H1 (cell line): Measurements from ENCODE around the gene CDC42BPB.

ENCODE experiments used
- ASH2L ChIP-seq: fragments of 200-600, 300-600 bp; sonication (generic); IDR thresholded peaks from one replicate; pipeline ENCODE4 v1.7.1; 2017; ENCODE audit warnings: low read length
- JUN ChIP-seq: IDR thresholded peaks from 2 replicates; pipeline ENCODE4 v1.6.1; 2011; ENCODE audit warnings: low read depth, mild to moderate bottlenecking, improper control_type of control experiment, low read length
- POLR2A ChIP-seq, 2 experiments: IDR thresholded peaks; 1 replicate in 1 of 2; 2 replicates in 1 of 2; pipeline ENCODE4 v1.6.1; 2011; ENCODE audit warnings: low read depth in 2 of 2, low read length in 2 of 2, mild to moderate bottlenecking in 2 of 2; ENCODE audit errors: control extremely low read depth in 1 of 2
- POLR2AphosphoS5 ChIP-seq: IDR thresholded peaks from 2 replicates; pipeline ENCODE4 v1.6.1; 2011; ENCODE audit warnings: low read depth, low read length
- POU5F1 ChIP-seq: IDR thresholded peaks from 2 replicates; pipeline ENCODE4 v1.6.1; 2011; ENCODE audit warnings: low read depth, mild to moderate bottlenecking, low read length, moderate library complexity
- RNF2 ChIP-seq: fragments of 200-900, 300-1000 bp; sonication (generic); IDR thresholded peaks from 2 replicates; pipeline ENCODE4 v1.7.1; 2016; ENCODE audit warnings: borderline replicate concordance, low read depth, mild to moderate bottlenecking, antibody characterized with exemption, low read length; ENCODE audit not compliant: poor library complexity, severe bottlenecking; ENCODE audit errors: missing control alignments
- SP2 ChIP-seq: IDR thresholded peaks from 2 replicates; pipeline ENCODE4 v1.6.1; 2012; ENCODE audit warnings: mild to moderate bottlenecking, low read length, inconsistent platforms
- TAF1 ChIP-seq: IDR thresholded peaks from 2 replicates; pipeline ENCODE4 v1.6.1; 2011; ENCODE audit warnings: mild to moderate bottlenecking, low read depth, low read length
- TCF12 ChIP-seq: IDR thresholded peaks from 2 replicates; pipeline ENCODE4 v1.6.1; 2011; ENCODE audit warnings: low read depth, mild to moderate bottlenecking, low read length
- YY1 ChIP-seq: IDR thresholded peaks from 2 replicates; pipeline ENCODE4 v1.6.1; 2011; ENCODE audit warnings: low read depth, mild to moderate bottlenecking, low read length
- TF ChIP-seq, protein P1 (sequence below): IDR thresholded peaks from 2 replicates; pipeline ENCODE4 v1.6.1; 2011; ENCODE audit warnings: low read length, improper control_type of control experiment
- TF ChIP-seq, protein P2 (sequence below), 3 experiments: IDR thresholded peaks; 1 replicate in 2 of 3; 2 replicates in 1 of 3; pipeline versions ENCODE4 v1.5.1 to v1.6.1; 2011; ENCODE audit warnings: low read length in 3 of 3, mild to moderate bottlenecking in 3 of 3, inconsistent platforms in 2 of 3, low read depth in 1 of 3, moderate library complexity in 1 of 3; ENCODE audit not compliant: insufficient read depth in 1 of 3; ENCODE audit errors: control extremely low read depth in 1 of 3

DNA sequence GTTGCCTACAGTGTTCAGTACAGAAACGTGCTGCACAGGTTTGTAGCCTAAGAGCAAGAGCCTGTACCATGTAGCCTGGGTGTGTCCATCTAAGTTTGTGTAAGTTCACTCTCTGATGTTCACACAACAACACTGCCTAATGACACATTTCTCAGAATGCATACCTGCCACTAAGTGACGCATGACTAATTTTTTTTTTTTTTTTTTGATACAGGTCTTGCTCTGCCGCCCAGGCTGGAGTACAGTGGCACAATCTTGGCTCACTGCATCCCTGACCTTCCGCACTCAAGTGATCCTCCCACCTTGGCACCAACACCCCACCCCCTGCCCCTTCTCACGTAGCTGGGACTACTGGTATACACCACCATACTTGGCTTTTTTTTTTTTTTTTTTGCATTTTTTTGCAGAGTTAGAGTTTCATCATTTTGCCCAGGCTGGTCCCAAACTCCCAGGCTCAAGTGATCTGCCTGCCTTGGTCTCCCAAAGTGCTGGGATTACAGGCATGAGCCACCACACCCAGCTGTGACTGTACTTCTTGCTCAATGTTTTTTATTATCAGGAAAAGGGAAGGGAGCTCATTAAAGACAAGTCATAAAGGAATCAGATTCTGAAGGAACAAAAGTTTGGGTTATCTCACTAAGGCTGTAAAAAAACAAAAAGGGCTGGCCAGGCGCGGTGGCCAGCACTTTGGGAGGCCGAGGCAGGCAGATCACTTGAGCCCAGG, 10.0 kb upstream of the CDC42BPB start:
- TF ChIP-seq POLR2A (IDR thresholded peaks at IDR 0.05; ENCODE audit: control extremely low read depth in 1 of 2, low read depth in 2 of 2, low read length in 2 of 2) (no peak), TCF12 (no peak), ASH2L (no peak), YY1 (no peak), JUN (no peak), TAF1 (no peak), POLR2AphosphoS5 (no peak), SP2 (no peak), RNF2 (no peak), POU5F1 (no peak)
- TF ChIP-seq, protein P1, sequence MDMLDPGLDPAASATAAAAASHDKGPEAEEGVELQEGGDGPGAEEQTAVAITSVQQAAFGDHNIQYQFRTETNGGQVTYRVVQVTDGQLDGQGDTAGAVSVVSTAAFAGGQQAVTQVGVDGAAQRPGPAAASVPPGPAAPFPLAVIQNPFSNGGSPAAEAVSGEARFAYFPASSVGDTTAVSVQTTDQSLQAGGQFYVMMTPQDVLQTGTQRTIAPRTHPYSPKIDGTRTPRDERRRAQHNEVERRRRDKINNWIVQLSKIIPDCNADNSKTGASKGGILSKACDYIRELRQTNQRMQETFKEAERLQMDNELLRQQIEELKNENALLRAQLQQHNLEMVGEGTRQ, result no peak
- TF ChIP-seq, protein P2, sequence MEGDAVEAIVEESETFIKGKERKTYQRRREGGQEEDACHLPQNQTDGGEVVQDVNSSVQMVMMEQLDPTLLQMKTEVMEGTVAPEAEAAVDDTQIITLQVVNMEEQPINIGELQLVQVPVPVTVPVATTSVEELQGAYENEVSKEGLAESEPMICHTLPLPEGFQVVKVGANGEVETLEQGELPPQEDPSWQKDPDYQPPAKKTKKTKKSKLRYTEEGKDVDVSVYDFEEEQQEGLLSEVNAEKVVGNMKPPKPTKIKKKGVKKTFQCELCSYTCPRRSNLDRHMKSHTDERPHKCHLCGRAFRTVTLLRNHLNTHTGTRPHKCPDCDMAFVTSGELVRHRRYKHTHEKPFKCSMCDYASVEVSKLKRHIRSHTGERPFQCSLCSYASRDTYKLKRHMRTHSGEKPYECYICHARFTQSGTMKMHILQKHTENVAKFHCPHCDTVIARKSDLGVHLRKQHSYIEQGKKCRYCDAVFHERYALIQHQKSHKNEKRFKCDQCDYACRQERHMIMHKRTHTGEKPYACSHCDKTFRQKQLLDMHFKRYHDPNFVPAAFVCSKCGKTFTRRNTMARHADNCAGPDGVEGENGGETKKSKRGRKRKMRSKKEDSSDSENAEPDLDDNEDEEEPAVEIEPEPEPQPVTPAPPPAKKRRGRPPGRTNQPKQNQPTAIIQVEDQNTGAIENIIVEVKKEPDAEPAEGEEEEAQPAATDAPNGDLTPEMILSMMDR (IDR thresholded peaks at IDR 0.05; ENCODE audit: control extremely low read depth in 1 of 3, insufficient read depth in 1 of 3, low read depth in 1 of 3, low read length in 3 of 3), result no peak
